Activated CD8-positive, alpha-beta memory T cell treated with anti-CD3 and anti-CD28 coated beads for 24 hours (primary cell): ENCODE measurements around the gene GOLGA8J.
"Not testable (repeated sequence)": the region's sequence is repeated elsewhere in the genome, so short reads cannot be mapped to it uniquely, and the experiment has no call there.

Experiments
- DNase-seq: peaks from one replicate; pipeline ENCODE4 v3.0.0-alpha.2; 2020

GOLGA8J gene

GRCh38 chr15:30082655-30083054, at the start of gene GOLGA8J:
Gene GOLGA8J (plus strand): TSS chr15:30082955. CDS start chr15:30083053, 98 bp downstream.
- not testable (repeated sequence) for DNase-seq

- DNase-seq, result no peak
Observed at GRCh38 chr15:30033211-30033610, 49.5 kb upstream of the GOLGA8J start.

GRCh38 chr15:30033763-30034162, 49.0 kb upstream of the GOLGA8J start:
- no peak for DNase-seq

- DNase-seq, result no peak
Observed at GRCh38 chr15:30036036-30036703, 46.6 kb upstream of the GOLGA8J start.

- DNase-seq, result no peak
Observed at GRCh38 chr15:30038667-30039523, 43.9 kb upstream of the GOLGA8J start.

GRCh38 chr15:30041868-30042267, 40.9 kb upstream of the GOLGA8J start:
- no peak for DNase-seq

- DNase-seq, result no peak
Observed at GRCh38 chr15:30042556-30042955, 40.2 kb upstream of the GOLGA8J start.

- DNase-seq, result no peak
Observed at GRCh38 chr15:30043211-30043655, 39.5 kb upstream of the GOLGA8J start.

GRCh38 chr15:30044377-30044776, 38.4 kb upstream of the GOLGA8J start:
- DNase-seq, result no peak

GRCh38 chr15:30044826-30045225, 37.9 kb upstream of the GOLGA8J start:
- not testable (repeated sequence) for DNase-seq

- not testable (repeated sequence) for DNase-seq
Observed at GRCh38 chr15:30045248-30046041, 37.3 kb upstream of the GOLGA8J start.

- DNase-seq, result no peak
Observed at GRCh38 chr15:30046430-30046829, 36.3 kb upstream of the GOLGA8J start.

GRCh38 chr15:30055604-30056003, 27.2 kb upstream of the GOLGA8J start:
- no peak for DNase-seq

GRCh38 chr15:30056166-30056565, 26.6 kb upstream of the GOLGA8J start:
- no peak for DNase-seq

- DNase-seq, result no peak
Observed at GRCh38 chr15:30059771-30060170, 23.0 kb upstream of the GOLGA8J start.

- DNase-seq, result no peak
Observed at GRCh38 chr15:30062881-30063280, 19.9 kb upstream of the GOLGA8J start.

GRCh38 chr15:30063835-30064546, 18.8 kb upstream of the GOLGA8J start:
- DNase-seq, result no peak

- no peak for DNase-seq
Observed at GRCh38 chr15:30065025-30065801, 17.5 kb upstream of the GOLGA8J start.

GRCh38 chr15:30068326-30068725, 14.4 kb upstream of the GOLGA8J start:
- DNase-seq, result no peak

GRCh38 chr15:30072630-30073029, 10.1 kb upstream of the GOLGA8J start:
- no peak for DNase-seq

- DNase-seq, result no peak
Observed at GRCh38 chr15:30073915-30074314, 8.8 kb upstream of the GOLGA8J start.

- DNase-seq, result not testable (repeated sequence)
Observed at GRCh38 chr15:30080816-30081215, 1.9 kb upstream of the GOLGA8J start.
